HepG2 (cell line): ENCODE results near the gene IL15RA.

Experiments
- CTCF ChIP-seq: sonication (generic); formaldehyde crosslinking; IDR thresholded peaks from 2 replicates; pipeline ENCODE4 v1.5.0; 2020; ENCODE audit warnings: mild to moderate bottlenecking, missing genetic modification reagents, moderate library complexity
- ESRRA ChIP-seq: sonication (generic); formaldehyde crosslinking; IDR thresholded peaks from 2 replicates; pipeline ENCODE4 v1.5.1; 2020; ENCODE audit warnings: mild to moderate bottlenecking, low read depth, missing genetic modification reagents
- KLF13 ChIP-seq: sonication (generic); formaldehyde crosslinking; IDR thresholded peaks from 2 replicates; pipeline ENCODE4 v1.4.0; 2020; ENCODE audit warnings: mild to moderate bottlenecking, missing genetic modification reagents
- RXRB ChIP-seq: IDR thresholded peaks from 2 replicates; pipeline ENCODE4 v1.6.1; 2016; ENCODE audit warnings: borderline replicate concordance, missing genetic modification reagents, missing compliant biosample characterization
- TAF1 ChIP-seq: sonication (generic); formaldehyde crosslinking; IDR thresholded peaks from 2 replicates; pipeline ENCODE4 v1.4.0; 2020; ENCODE audit warnings: missing genetic modification reagents
- TEAD3 ChIP-seq: optimal IDR thresholded peaks from 2 replicates; pipeline ENCODE3; 2016; ENCODE audit warnings: borderline replicate concordance
- ZNF331 ChIP-seq: sonication (generic); formaldehyde crosslinking; IDR thresholded peaks from 2 replicates; pipeline ENCODE4 v1.4.0; 2020; ENCODE audit warnings: missing genetic modification reagents
- ZNF367 ChIP-seq: sonication (generic); formaldehyde crosslinking; IDR thresholded peaks from 2 replicates; pipeline ENCODE4 v1.4.0; 2020; ENCODE audit warnings: missing genetic modification reagents, borderline replicate concordance
- ZNF383 ChIP-seq: sonication (generic); formaldehyde crosslinking; IDR thresholded peaks from 2 replicates; pipeline ENCODE4 v1.4.0; 2020; ENCODE audit warnings: missing genetic modification reagents, mild to moderate bottlenecking, borderline replicate concordance
- ZNF609 ChIP-seq: sonication (generic); formaldehyde crosslinking; IDR thresholded peaks from 2 replicates; pipeline ENCODE4 v1.4.0; 2020; ENCODE audit warnings: mild to moderate bottlenecking, missing genetic modification reagents, borderline replicate concordance

- no peak for TF ChIP-seq RXRB (CRISPR knock-in tag)
- no peak for TF ChIP-seq KLF13 (CRISPR knock-in tag)
- no peak for TF ChIP-seq ZNF383 (CRISPR knock-in tag)
- TF ChIP-seq ZNF331 (CRISPR knock-in tag), result no peak
- TF ChIP-seq TAF1 (CRISPR knock-in tag), result no peak
- TF ChIP-seq ESRRA, result no peak
- no peak for TF ChIP-seq CTCF (CRISPR knock-in tag)
- TF ChIP-seq TEAD3 (CRISPR knock-in tag), result no peak
- no peak for TF ChIP-seq ZNF609 (CRISPR knock-in tag)
- TF ChIP-seq ZNF367, result no peak
Measured at GRCh38 chr10:5915451-5915850, 61.9 kb downstream of the IL15RA start.
